HG03439 (cell line): ENCODE results near the gene KLF4.

Source experiments
- ATAC-seq: cut with Tn5 transposase; IDR thresholded peaks from one replicate; pipeline ENCODE4 v1.9.1; 2021; ENCODE audit warnings: mild to moderate bottlenecking, moderate library complexity; ENCODE audit not compliant: unreplicated experiment

The KLF4 gene

DNA sequence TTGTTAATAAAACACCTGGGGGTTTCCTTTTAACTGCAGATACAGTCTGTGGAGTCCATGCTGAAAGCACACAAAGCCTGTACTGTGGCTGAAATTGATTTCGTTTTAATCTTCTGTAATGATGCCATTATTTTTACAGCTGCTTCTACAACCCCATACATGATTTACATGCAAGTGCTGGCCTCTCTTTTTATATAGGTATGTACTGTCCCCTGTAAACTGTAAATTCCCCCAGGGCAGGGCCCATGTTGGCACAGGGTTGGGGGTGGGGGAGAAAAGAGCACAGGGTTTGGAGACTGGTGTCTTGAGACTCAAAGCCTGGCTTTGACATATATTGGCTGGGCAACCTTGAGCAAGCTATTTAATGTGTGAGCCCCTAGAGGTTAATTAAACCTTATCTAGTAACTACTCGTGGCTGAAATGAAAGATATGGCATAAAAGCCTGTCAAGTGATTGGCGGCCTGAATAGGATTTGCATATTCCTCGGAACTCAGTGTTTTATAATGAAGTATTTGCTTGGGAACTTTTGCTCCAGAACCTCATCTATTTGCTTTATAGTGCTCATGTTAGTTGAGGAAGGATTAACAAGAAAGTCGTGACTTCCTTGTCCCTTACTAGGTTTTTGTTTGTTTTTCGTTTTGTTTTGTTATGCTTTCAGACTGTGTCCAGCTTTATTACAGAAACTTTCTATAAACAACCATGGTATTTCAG, 34.0 kb downstream of the KLF4 start:
- no peak for ATAC-seq

DNA sequence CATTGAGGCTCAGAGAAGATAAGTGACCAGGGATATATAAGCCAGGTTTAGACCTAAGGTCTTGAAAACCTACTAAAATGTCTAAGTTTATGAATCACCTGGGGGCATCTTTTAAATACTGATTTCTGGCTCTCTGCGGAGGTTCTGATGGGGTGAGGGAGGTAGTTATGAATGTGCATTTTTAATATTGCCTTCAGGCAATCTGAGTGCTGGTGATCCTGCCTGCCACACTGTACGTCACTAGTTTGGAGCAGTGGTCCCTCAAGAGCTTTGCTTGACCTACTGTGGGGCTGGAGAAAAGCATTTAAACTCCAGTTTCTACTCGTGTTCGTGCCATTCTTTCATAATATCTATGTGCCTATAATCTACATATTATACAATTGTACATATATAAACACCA, 36.1 kb downstream of the KLF4 start:
- no peak for ATAC-seq

GRCh38 chr9:107447834-107448233, 41.7 kb downstream of the KLF4 start:
- no peak for ATAC-seq

- no peak for ATAC-seq
These were observed 42.5 kb downstream of the KLF4 start for GRCh38 chr9:107447081-107447480.

DNA sequence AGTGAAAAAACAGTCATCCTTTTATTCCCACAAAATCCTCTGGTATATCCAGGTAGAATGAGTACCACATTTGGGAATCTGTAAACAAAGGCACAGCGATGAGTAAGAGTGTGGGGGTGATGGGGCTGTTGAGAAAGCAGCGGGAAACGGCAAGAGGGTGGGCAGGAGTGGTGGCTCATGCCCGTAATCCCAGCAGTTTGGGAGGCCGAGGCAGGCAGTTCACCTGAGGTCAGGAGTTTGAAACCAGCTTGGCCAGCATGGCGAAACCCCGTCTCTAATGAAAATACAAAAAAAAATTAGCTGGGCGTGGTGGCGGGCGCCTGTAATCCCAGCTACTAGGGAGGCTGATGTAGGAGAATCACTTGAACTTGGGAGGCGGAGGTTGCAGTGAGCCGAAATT, 43.1 kb downstream of the KLF4 start:
- no peak for ATAC-seq

GRCh38 chr9:107443786-107444185, 45.8 kb downstream of the KLF4 start:
- no peak for ATAC-seq

- no peak for ATAC-seq
These were observed 49.5 kb downstream of the KLF4 start for GRCh38 chr9:107439991-107440456.

GRCh38 chr9:107438211-107439031, 51.1 kb downstream of the KLF4 start:
- no peak for ATAC-seq

- ATAC-seq = no peak
These were observed 51.9 kb downstream of the KLF4 start for GRCh38 chr9:107437716-107438115.

DNA sequence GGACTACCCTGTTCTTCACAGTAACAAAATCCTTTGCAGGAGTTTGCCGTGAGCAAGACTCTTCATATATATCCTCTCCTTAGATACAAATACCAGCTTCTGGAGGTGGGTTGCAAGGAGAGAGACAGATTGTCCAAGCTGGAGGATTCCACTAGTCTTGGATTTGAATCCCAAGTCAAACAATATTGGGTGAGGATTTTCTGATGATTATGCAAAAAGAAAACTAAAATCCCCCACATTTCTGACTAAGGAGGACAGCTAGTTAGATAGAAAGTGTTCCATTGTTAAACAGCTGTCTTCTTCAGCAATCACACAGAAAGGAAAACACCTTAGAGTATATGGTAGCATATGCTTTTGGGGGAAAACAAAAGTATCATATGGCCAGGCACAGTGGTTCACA, 54.2 kb downstream of the KLF4 start:
- no peak for ATAC-seq
